H1 (cell line): ENCODE data around the gene TBC1D22B. TPM values are rescaled to one million over a fixed set of nuclear protein-coding genes. Genes with fewer than 3 reads are reported as not detected.

Source experiments
- ASH2L ChIP-seq: fragments of 200-600, 300-600 bp; sonication (generic); IDR thresholded peaks from one replicate; pipeline ENCODE4 v1.7.1; 2017; ENCODE audit warnings: low read length
- BRCA1 ChIP-seq: IDR thresholded peaks from 2 replicates; pipeline ENCODE4 v1.6.1; 2012; ENCODE audit warnings: low read depth, low read length, improper control_type of control experiment
- CHD2 ChIP-seq: IDR thresholded peaks from 2 replicates; pipeline ENCODE4 v1.6.1; 2012; ENCODE audit warnings: low read length, improper control_type of control experiment
- GABPA ChIP-seq: IDR thresholded peaks from 2 replicates; pipeline ENCODE4 v1.6.1; 2011; ENCODE audit warnings: mild to moderate bottlenecking, low read length, moderate library complexity, borderline replicate concordance; ENCODE audit not compliant: insufficient read depth
- KDM4A ChIP-seq: IDR thresholded peaks from one replicate; pipeline ENCODE4 v1.7.1; 2012; ENCODE audit warnings: low read depth, mild to moderate bottlenecking, moderate library complexity, low read length, inconsistent platforms; ENCODE audit not compliant: severe bottlenecking
- POU5F1 ChIP-seq: IDR thresholded peaks from 2 replicates; pipeline ENCODE4 v1.6.1; 2011; ENCODE audit warnings: low read depth, mild to moderate bottlenecking, low read length, moderate library complexity
- RBBP5 ChIP-seq: IDR thresholded peaks from 2 replicates; pipeline ENCODE4 v1.7.1; 2012; ENCODE audit warnings: low read depth, mild to moderate bottlenecking, inconsistent platforms, low read length, moderate library complexity, borderline replicate concordance
- RFX5 ChIP-seq: IDR thresholded peaks from 2 replicates; pipeline ENCODE4 v1.6.1; 2011; ENCODE audit warnings: low read depth, low read length, improper control_type of control experiment, borderline replicate concordance
- SP4 ChIP-seq: IDR thresholded peaks from 2 replicates; pipeline ENCODE4 v1.6.1; 2012; ENCODE audit warnings: low read length, inconsistent platforms
- TCF12 ChIP-seq: IDR thresholded peaks from 2 replicates; pipeline ENCODE4 v1.6.1; 2011; ENCODE audit warnings: low read depth, mild to moderate bottlenecking, low read length
- YY1 ChIP-seq: IDR thresholded peaks from 2 replicates; pipeline ENCODE4 v1.6.1; 2011; ENCODE audit warnings: low read depth, mild to moderate bottlenecking, low read length
- ZNF274 ChIP-seq: IDR thresholded peaks from 2 replicates; pipeline ENCODE4 v1.7.0; 2012; ENCODE audit warnings: low read length, borderline replicate concordance; ENCODE audit errors: extremely low read depth
- polyA plus RNA-seq, 7 experiments: library from polyadenylated mRNA; depleted of rRNA in 3 of 7; stranded (reverse) in 5 of 7; unstranded in 2 of 7; fragments of >200 nt in 5 of 7; fragments of 200-250 nt in 2 of 7; gene quantifications; 1 replicate in 5 of 7; 2 replicates in 1 of 7; 4 replicates in 1 of 7; pipeline versions ENCODE4 v1.2.1 to v1.2.3, GENCODE V29; 2011 to 2013; ENCODE audit warnings: missing spikeins in 2 of 7, mixed read lengths in 2 of 7
- total RNA-seq: library from RNA; stranded (reverse); fragmentation: NEBNext Ultra II Directional; extraction: Animal tissue kit (Norgen Biotek cat#: 25700); gene quantifications from 2 replicates; pipeline ENCODE4 v1.2.1, GENCODE V29; 2021

TBC1D22B gene
- total and polyA plus RNA-seq, 2 of the 8 experiments (the other 6 are each of a cell fraction or from before 2014, with no cell fraction given) = 10.1 to 17.4 TPM

DNA sequence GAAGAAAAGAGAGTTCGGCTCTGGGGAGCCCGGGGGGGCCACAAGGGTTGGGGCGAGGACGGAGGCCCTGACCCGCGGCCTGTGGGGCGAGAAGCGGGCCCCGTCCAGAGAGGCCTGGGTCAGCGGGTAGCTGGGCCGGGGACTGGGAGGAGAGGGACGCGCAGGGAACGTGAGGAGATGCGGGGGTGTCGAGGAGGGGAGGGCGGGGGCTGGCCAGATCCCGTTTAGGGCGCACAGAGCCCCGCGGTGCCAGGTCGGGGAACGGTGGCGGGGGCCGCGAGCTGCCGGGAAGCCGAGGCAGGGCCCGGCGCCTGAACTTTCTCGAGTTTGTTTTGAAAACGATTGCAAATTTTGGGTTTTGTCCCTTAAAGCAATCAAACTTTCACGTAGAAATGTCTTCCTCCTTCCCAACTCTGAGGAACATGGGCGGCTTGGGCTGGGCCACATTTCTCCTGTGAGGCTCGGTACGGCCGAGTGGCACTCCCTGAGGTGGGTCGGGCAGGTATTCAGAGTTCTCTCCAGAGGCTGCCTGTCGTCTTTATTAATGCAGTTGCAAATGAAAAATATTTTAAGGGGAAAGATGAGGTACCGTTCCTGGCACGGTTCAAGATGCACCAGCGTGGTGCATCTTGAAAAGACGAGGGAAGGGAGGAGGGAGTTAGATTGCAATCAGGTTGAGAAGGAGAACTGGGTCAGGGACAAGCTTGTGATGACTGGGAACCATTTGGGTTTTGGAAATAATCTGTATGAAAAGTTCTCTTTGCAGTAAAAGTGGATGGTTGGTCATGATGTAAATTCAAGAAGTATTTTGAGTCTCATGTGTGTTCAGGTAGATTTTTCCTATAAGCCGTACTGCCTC is 97.2 kb downstream of the TBC1D22B start (continued):
- TF ChIP-seq GABPA (no peak), POU5F1 (no peak), TCF12 (no peak), KDM4A (peak; percentile 56), SP4 (no peak), RFX5 (no peak), RBBP5 (no peak), ASH2L (peak; percentile 77), BRCA1 (no peak), CHD2 (no peak), ZNF274 (no peak), YY1 (no peak)
